Right ventricle myocardium inferior (tissue), 1 donor: ENCODE results near the gene NIN. TPM values are rescaled to one million over a fixed set of nuclear protein-coding genes. Genes with fewer than 3 reads are reported as not detected.
A peak's percentile ranks its signal among the peaks of the same experiment; 100 is the strongest.

Experiments used
- ATAC-seq: fragments of 200-7000 bp; cut with Tn5 transposase; one replicate; pipeline ENCODE4 v1.9.1; 2020; ENCODE audit warnings: mild to moderate bottlenecking, moderate library complexity
- DNase-seq: peaks from one replicate; pipeline ENCODE4 v3.0.0; 2021; ENCODE audit errors: missing footprints
- intact Hi-C: fragments of 100-400 bp; cut with DNase I; formaldehyde crosslinking; loops from one replicate; pipeline ENCODE4 v1.11.0; 2022
- total RNA-seq: library from RNA; stranded (reverse); fragmentation: NEBNext Ultra II Directional; extraction: Animal tissue kit (Norgen Biotek cat#: 25700); gene quantifications from one replicate; pipeline ENCODE4 v1.2.1, GENCODE V29; 2021
- donor health status: DM: no; HTN: yes; CAD: no; lungs with severe emphysema.

NIN gene
- total RNA-seq, 1 donor from 2014 or later: 22.2 TPM

DNA sequence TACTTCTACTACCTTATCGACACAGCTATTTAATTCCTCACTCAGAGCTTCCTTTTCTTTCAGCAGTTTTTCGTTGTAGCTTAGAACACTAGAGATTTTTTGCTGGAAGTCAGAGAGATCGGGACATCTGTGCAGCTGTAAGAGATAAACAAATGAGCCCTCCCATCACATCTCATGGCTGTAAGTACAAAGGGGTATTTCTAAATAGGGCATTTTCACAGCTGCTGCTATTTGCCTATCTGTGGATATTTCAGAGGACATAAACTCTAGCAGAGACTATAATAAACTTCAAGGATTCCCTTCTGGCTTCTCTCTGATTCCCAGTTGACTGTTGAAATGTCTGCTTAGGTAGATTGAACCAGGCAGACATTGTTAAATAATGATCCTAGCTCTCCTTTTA lies 86.7 kb downstream of the NIN start:
- intact Hi-C loops: no loop called here
- DNase-seq (no peak), ATAC-seq (no peak)

DNA sequence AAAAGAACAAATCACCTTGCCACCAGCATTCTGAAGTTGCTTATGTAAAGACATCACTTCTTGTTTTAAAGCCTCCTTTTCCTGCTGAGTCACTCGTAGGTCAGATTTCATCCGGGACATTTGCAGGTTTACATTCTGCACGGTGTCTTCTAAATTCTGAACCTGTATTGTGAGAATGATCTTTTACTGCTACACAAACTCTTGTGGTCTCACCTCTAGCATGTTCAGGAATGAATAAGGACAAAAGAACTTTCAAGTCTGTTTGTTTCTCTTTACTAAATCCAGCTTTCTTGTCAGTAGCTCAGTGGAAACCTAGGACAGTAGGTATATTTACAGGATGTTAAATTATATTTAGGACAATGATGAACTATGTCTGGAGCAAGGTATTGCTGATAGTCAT lies 89.4 kb downstream of the NIN start:
- ATAC-seq: no peak
- no peak for DNase-seq
- intact Hi-C loops: no loop called here

DNA sequence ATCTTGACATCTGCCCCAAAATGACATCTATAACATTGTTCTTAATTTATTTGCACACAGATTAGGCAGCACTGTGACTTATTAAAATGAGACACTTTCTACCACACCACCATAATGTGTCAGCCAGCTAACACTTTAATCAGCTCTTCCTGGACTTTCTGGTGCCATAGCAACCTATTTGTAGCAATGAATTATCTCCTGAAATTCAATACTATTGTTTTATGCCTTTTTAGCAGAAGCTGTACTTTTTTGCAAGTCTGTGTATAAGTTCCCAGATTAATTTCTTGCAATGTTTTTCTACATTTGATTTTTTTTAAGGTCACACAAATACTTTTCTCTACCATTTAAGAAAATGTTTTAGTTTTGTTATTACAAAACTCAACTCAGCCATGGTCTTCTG lies 90.1 kb downstream of the NIN start:
- DNase-seq (no peak), ATAC-seq (no peak)
- intact Hi-C loops: no loop called here

DNA sequence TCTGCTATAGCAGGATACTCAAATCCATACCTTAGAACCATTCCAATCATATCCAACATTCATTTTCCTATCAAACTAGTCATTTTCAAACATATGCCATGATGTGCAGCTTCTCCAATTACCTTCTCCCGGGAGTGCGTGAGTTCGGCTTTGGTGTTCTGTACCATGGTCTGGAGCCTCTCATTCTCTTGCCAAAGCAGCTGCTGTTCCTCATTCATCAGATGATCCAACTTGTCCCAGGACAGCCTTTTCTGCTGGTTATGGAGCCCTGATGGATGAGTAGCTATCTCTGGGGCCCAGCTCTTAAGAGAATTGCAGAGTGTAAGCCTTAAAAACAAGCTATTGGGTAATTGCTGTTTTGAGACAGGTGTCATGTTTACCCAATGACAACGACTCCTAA lies 91.8 kb downstream of the NIN start:
- intact Hi-C loops: no loop called here
- ATAC-seq: peak; percentile 34
- DNase-seq: no peak

DNA sequence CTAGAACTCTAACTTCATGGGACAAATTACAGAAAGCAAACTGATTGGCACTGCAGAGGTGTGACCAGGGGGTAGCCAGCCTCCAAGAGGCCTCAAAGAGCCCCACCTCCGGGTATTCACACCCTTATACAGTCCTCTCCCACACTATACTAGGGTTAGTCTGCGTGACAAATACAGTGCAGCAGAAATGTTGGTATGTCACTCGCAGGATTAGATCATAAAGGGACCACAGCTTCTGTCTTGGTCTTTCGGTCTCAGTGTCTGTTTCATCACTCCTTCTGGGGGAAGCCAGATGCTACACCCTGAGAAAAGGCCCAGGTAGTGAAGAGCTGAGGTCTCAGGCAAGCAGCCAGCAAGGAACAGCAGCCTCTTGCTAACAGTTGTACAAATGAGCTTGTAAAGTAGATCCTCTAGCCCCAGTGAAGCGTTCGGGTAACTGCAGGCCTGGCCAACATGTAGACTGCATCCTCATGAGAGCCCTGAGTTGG lies 94.0 kb downstream of the NIN start:
- no peak for DNase-seq
- intact Hi-C loops: no loop called here
- ATAC-seq: no peak

DNA sequence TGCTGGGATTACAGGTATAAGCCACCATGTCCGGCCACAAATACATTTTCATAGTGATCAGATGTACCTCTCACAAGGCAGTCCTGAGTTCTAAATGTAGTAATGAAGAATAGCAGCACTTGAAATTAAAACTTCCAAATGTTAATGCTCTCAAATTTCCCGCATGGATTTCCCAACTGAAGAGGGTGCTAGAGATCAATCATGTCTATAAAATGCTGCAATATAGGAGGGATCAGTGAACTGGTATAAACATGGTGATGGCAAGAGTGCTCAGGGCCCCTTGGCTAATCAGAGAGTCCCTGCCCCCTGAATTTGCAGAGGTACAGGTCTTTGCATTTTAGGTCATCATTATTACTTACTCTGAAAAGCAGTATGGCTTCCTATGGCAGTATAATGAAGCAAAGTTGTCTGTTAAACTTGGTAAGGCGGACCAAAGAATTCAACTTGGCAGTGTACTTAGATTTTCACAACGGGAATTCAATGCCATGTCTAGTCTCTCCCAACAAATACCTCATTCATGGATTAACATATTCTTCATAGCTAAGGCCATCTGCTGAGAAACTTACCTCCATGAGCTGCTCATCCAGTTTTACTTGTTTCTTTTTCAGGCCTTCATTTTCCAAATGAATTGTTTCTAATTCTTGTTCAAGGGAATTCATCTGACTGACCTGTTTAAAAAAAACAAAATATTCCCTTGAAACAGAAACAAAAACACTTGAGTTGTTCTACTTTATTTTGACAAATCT lies 95.8 kb downstream of the NIN start:
- intact Hi-C loops: no loop called here
- ATAC-seq: no peak
- no peak for DNase-seq

DNA sequence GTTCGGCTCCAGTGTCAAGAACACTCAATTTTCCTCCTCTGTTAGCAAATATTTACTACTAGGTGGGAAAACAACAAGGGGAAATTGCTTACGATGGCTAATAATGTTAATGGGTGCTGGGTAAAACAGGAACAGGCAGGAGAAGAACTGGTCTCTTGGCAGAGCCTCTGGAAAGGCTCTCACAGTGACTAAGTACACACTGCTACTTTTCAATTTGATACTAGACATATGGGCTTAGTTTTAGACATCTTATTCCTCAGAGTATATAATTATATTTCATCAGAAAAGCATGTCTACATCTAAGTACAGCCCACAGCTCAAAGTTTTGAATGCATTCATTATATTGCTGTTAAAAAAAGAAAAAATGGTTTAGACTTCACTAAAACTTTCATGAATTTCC lies 97.5 kb downstream of the NIN start:
- ATAC-seq (no peak), DNase-seq (no peak)
- intact Hi-C loops: no loop called here

DNA sequence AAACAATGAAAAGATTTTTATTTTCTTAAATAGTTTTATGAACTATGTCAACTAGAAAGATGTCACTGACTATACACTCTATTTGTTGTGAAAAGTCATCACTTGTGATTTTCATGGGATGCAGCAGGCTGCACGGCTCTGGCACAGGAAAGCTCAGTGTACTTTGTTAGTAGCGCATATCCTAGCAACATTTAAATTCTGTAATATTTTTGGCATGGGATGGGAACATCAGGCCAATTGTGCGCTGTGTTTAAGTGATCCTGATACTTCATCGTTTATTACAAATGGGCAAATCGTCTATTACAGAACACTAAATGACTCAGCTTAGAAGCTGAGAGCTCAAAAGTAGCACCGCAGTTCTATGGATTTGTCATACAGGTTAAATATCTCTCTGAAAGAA lies 102.1 kb downstream of the NIN start:
- intact Hi-C loops: no loop called here
- no peak for ATAC-seq
- DNase-seq: no peak

DNA sequence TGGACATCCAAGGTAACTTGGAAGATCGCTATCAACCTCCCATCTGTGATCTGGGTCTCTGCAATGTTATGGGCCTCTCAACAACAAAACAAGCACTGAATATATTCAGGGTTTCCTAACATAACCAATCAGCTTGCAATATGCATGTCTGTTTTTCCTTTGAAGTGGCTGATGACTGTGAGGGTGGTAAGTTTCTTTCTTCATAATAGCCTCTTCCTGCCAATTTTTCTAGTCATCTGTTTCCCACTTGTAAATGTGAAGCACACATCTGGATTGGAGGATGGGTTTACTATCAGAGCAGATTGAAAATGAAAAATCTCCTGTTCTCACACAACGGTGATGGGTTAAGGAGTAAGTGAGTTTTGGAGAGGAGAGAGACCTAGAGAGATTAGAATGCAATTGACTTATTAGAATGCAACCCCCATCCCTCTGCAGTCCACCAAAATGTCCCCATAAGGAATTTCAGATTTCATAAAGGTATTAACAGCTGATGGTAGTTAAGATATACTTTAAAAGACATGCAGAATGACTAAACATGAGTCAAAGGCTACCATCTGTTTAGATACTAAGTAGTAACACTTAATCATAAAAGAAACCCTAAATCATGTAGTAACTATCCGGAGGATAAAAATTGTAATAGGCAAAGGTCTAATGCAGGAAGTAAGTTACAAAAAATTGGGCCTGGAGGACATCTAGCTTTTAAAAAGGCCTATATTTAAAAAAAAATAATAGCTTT lies 104.4 kb downstream of the NIN start:
- intact Hi-C loops: no loop called here
- ATAC-seq (no peak), DNase-seq (no peak)

DNA sequence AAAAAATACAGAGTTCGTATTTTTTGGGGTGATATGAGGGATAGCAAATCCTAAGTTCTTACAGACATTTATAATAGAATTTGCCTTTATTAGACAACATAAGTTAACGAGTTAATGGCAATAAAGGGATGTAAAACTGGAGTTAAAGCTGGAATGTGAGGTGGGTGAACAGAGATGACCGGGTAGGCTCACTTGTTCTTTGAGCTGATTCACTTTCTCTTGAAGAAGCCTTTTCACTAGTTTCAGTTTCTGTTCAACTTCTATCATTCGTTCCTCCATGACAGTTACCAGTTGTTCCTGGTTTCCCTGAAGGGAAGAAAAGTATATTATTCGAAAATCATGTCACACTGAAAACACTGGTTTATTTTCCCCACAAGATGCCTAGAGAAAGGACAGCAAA lies 105.2 kb downstream of the NIN start:
- intact Hi-C loops: no loop called here
- DNase-seq: no peak
- no peak for ATAC-seq

DNA sequence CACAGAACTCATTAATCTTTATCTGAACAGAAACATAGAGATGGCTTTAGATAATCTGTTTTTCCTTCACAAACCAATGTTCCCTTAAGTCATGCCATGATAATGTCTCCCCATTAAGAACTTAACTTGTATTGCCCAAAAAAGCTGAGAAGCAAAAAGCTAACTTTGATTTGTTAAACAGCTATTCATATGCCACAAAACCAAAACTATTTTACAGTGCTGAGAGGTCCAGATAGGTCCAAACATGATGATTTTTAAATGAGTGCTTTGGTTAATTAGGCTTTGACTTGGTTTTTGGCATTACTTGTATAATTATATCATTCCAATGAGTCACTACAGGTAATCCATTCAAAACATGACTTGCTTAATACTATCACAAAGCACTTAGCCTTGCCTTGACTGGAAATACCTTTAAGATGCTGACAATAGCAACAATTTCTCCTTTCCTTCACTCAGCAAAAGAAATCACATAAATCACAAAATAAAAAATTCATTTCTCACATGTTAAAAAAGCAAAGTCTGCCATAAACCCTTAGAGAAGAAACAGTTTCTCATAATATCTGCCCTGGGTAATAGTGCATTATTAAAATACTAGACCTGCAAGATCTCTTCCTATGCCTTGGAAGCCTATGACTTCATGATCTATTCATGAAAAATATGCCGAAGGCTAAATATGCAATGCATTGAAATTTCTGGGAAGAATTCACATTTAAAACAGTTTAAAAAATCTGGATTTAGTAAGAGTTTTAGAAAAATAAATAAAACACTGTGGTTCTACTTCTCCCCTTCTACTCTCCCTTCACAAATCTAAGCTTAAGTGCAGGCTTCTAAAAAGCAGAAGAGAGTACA lies 110.8 kb downstream of the NIN start:
- ATAC-seq (no peak), DNase-seq (no peak)
- intact Hi-C loops: no loop called here

DNA sequence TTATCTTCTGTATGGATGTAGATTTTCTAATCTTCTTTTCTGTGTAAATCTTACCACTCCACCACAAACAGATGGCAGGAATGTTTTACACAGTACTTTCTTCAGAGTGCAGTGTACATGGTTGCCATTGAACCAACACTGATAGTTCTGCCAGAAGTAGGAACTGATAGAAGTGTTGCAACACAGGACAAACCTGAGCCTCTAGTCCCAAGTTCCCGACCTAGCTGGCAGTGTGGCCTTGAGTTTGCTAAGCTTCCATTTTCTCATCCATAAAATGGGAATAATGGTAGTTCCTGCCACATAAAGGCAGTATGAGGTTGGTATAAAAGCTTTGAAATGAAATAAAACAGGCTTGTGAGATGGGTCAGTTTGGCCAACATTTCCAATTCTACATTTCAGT lies 112.0 kb downstream of the NIN start:
- ATAC-seq: no peak
- intact Hi-C loops: no loop called here
- DNase-seq: no peak

DNA sequence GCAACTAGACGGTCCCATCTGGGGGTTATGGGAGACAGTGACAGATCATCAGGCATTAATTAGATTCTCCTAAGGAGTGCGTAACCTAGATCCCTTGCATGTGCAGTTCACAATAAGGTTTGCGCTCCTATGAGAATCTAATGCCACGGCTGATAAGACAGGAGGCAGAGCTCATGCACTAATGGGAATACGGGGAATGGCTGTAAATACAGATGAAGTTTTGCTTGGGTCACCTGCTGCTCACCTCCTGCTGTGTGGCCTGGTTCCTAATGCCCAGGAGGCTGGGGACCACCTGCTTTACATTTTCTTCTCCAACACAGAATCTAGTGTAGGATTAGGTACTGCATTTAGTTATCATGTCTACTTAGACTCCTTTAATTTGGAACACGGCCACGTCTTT lies 113.2 kb downstream of the NIN start:
- intact Hi-C loops: no loop called here
- ATAC-seq (no peak), DNase-seq (no peak)

DNA sequence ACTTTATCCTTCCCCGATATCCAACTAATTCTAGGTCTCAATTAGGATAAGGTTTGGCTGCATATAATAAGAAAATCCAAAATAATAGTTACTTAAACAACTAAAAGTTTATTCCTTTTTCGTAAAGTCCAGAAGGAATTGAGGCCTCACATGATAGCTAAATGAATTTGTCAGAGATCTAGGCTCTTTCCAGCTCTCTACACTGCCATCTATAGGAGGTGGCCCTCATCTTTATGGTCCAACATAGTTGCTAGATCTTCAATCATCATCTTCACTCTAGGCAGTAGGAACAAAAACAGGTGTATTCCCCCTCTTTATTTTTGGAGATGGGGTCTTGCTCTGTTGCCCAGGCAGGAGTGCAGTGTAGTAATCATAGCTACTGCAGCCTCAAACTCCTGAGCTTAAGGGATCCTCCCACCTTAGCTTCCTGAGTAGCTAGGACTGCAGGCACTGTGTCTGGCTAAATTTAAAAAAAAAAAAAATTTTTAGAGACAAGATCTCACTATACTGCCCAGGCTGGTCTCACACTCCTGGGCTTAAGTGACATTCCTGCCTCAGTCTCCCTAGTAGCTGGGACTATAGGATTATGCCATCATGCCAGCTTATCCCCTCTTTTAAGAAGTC lies 116.4 kb downstream of the NIN start:
- ATAC-seq (no peak), DNase-seq (no peak)
- intact Hi-C loops: loop anchor here (5.0 kb wide), 1 partner anchor 112 kb away; no protein-coding TSS in a partner anchor

DNA sequence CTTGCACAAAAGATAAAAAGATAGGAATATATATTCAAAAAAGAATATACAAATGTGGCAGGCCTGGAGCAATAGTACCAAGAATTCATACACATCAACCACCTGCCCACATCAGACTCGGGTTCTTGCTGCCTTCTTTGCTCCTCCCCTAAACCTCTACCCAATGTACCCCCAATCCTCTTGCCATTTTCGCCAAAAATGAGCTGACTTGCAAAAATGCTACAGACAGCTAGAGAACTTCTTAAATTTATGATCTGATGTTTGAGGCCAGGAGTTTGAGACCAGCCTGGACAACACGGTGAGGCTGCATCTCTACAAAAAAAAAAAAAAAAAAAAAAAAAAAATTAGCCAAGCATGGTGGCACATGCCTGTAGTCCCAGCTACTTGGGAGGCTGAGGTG lies 119.9 kb downstream of the NIN start:
- ATAC-seq: no peak
- intact Hi-C loops: loop anchor here (5.0 kb wide), 1 partner anchor 109 kb away; no protein-coding TSS in a partner anchor
- DNase-seq: no peak

DNA sequence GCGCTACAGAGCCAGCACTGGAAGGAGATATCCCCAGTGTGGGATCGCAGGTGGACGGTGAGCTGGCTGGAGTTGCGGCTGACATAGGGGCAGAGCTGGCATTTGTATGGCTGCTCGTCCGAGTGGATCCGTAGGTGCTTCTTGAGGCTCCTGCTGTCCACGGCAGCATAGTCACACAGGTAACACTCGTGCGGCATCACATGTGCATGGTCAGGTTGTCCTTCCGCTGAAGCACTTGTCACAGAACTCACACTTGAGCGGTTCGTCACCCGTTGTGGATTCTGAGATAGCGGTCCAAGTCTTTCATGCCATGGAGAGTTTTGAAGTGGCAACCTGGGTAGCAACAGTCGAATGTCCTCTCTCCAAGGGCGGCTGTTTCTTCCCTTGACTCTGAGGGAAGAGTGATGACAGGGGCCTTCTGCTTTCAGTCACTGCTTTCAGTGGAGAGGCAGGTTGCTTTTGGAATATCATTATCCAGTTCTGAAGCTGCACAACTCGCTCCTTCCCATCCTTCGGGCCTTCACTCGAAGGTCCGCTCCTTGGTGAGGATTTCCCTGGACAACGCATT lies 125.9 kb downstream of the NIN start:
- ATAC-seq (peak; percentile 83), DNase-seq (no peak)
- intact Hi-C loops: no loop called here

DNA sequence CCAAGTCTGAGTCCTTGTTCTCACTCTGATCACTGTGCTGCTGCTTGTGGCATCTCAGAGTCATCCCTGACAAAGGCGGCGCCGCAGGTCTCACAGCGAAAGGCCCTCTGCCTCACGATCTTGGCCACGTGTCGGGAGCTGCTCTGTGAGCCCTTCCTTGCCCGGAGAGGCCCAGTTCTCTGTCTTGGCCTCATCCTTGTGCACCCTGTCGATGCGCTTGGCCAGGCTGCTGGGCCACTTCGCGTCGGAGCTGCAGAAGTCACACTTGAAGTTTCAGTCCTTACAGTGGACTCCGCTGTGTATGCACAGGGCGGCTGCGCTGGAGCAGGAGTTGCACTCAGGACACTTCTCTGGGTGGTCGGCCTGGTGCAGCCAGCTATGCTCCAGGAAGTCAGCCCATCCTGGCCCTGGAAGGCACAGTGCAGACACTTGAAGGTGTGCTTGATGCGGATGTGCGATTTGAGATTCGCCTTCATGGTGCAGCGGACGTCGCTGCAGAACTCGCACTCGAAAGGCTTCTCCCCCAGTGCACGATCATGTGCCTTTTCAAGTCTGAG lies 126.4 kb downstream of the NIN start:
- no peak for ATAC-seq
- intact Hi-C loops: no loop called here

DNA sequence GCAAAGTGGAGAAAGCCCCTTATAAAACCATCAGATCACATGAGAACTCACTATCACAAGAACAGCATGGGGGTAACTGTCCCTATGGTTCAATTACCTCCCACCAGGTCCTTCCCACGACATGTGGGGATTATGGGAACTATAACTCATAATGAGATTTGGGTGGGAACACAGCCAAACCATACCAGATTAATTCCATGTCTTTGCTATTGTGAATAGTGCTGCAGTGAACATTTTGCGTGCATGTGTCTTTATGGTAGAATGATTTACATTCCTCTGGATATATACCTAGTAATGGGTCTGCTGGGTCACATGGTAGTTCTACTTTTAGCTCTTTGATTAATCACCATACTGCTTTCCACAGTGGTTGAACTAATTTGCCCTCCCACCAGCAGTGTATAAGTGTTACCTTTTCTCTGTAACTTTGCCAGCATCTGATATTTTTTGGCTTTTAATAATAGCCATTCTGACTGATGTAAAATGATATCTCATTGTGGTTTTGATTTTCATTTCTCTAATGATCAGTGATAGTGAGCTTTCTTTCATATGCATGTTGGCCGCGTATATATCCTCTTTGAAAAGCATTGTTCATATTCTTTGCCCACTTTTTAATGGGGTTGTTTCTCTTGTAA lies 133.2 kb downstream of the NIN start:
- DNase-seq (no peak), ATAC-seq (no peak)
- intact Hi-C loops: no loop called here

More for the DNA sequence above, 126.4 kb downstream of the NIN start:
- no peak for DNase-seq
